Hematopoietic multipotent progenitor cell treated with erythropoietin and hydrocortisone succinate and interleukin-3 and kit ligand, for 17 days (in vitro differentiated cells): ENCODE results near the gene OTUD5.
A peak's percentile ranks its signal among the peaks of the same experiment; 100 is the strongest.
"Not testable (repeated sequence)": the region's sequence is repeated elsewhere in the genome, so short reads cannot be mapped to it uniquely, and the experiment has no call there.

Experiments used
- DNase-seq: peaks from one replicate; pipeline ENCODE4 v3.0.0-alpha.2; 2015; ENCODE audit warnings: low spot score

The OTUD5 gene, protein sequence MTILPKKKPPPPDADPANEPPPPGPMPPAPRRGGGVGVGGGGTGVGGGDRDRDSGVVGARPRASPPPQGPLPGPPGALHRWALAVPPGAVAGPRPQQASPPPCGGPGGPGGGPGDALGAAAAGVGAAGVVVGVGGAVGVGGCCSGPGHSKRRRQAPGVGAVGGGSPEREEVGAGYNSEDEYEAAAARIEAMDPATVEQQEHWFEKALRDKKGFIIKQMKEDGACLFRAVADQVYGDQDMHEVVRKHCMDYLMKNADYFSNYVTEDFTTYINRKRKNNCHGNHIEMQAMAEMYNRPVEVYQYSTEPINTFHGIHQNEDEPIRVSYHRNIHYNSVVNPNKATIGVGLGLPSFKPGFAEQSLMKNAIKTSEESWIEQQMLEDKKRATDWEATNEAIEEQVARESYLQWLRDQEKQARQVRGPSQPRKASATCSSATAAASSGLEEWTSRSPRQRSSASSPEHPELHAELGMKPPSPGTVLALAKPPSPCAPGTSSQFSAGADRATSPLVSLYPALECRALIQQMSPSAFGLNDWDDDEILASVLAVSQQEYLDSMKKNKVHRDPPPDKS

DNA sequence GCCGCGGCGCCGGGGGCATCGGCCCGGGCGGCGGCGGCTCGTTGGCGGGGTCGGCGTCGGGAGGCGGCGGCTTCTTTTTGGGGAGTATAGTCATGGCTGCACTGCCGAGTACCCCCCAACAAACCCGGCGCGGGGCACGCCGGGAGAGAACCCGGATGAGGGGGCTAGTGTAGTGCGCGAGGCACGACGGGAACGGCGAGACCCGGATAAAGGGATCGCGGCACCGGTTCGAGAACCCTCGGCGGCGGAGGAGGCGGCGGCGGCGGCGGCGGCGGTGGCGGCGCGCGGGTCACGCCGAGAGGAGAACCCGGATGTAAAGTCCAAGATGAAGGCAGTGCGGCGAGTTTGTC lies at the start of gene OTUD5:
Gene OTUD5 (minus strand): TSS at position 131 of the 350 bp plus-strand sequence. CDS start 37 bp downstream, at position 94.
- no peak for DNase-seq

GRCh38 chrX:49003696-49004095 lies 46.3 kb upstream of the OTUD5 start:
- DNase-seq, result no peak

- peak; percentile 91 for DNase-seq
These were observed 44.9 kb upstream of the OTUD5 start, which contains the start of gene GRIPAP1 for GRCh38 chrX:49002091-49002935. Gene GRIPAP1 (minus strand): TSS chrX:49002264. CDS start chrX:49002229, 35 bp downstream.

DNA sequence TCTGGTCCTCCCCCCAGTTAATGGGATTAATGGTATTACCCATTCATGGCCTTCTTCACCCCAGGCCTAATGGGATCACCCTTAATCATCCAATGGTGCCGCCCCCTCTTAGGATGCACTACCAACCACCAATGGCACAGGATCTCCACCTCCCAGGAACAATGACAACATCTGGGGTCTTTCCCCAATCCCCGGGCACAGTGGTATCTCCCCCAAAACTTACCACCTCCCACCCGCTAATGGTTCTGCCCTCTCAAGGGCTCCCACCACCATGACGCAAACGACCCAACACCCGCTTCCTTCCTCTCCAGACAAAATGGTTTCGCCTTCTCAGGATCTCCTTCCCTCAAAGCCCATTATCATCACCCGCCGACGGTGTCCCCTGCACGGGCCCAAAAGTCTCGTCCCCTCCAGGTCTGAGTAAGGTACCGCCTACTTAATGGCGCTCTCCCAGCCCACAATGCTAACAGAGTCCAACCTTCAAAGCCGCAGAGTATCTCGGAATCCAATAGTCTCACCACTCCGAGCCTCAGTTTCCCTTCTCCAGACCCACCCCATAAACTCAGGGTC lies 44.2 kb upstream of the OTUD5 start:
- no peak for DNase-seq

GRCh38 chrX:49000636-49001035 lies 43.2 kb upstream of the OTUD5 start:
- no peak for DNase-seq

DNA sequence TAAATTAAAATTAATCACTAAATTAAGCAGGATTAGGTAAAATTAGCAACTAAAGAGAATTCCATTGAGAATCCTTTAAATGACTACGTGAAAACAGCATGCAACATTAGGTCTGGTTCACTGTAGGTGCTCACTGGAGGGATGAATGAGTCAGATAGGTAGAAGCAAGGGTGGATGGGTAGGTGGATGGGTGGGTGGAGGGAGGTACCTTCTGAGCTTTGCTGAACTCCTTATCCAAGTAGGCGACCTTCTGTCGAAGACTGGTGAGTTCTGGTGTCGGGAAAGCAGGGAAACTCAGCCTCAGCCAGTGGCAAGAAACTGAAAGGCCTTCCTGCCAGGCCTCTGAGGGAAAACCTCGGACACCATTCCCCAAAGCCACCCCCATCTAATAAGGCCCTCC lies 41.6 kb upstream of the OTUD5 start:
- DNase-seq, result no peak

DNA sequence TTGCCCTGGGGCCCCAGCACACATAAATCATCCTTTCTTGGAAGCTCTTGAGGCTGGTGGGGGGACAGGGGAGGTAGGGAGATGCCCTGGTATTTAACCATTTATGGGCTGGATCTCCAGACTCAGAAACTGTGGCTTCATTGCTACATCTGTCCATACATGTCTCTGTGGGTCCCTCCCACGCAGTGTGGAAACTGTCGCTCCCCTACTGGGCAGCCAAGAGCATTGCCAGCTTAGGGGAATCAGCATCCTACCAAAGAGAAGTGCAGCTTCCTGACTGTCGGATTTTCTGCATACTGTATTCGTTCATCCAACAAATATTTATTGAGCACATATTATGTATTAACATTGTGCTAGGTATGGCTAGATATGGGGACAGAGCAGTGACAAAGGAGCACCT lies 41.0 kb upstream of the OTUD5 start:
- DNase-seq, result no peak

DNA sequence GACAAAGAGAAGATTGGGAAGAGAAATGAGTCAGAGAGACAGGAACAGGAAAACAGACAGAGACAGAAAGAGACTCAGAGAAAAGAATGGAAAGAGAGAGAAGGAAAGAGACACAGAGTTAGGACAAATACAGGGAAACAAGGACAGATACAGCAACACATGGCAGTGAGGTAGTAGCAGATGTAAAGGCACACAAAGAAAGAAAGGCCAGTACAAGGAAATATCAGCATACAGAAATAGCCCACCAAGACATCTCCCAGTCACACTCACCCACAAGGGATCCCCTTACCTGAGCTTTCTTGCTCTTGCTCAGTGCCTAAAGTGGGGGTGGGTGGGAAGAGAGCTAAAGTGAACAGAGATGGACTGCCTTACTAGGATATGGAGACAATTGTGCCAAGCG lies 40.5 kb upstream of the OTUD5 start:
- no peak for DNase-seq

GRCh38 chrX:48997455-48997854 lies 40.0 kb upstream of the OTUD5 start:
- no peak for DNase-seq

DNA sequence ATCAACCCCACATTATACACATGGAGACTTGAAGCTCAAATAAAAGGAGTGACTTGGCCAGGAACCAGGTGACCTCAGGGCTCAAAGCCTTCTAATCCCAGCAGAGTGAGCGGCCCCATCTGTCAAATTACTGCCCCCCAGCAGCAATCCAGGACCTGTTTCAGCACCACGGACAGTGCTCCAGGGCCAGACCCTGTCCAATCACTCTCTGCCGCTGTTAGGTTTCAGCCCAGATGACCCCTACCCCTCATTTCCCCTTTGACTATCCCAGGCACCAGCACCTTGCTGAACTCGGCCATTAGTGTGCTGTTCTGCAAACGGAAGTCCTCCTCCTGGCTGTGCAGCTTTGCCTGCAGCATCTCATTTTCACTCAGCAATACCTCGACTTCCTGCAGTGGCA lies 39.6 kb upstream of the OTUD5 start:
- DNase-seq, result no peak

DNA sequence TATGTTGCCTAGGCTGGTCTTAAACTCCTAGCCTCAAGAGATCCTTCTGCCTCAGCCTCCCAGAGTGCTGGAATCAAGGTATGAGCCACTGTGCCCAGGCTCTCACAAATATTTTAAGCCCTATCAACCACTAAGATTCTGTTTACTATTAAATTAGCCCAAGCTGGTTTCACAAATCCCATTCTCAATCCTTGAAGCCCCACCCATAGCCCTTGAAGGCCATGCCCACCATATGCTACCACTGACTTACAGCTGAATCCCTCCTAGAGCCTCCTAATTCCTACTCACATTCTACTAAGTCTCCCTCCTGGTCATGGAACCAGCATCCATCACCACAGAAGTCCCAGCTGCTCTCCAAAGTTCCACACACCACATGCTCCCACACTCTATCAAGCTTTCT lies 34.9 kb upstream of the OTUD5 start:
- DNase-seq, result no peak

DNA sequence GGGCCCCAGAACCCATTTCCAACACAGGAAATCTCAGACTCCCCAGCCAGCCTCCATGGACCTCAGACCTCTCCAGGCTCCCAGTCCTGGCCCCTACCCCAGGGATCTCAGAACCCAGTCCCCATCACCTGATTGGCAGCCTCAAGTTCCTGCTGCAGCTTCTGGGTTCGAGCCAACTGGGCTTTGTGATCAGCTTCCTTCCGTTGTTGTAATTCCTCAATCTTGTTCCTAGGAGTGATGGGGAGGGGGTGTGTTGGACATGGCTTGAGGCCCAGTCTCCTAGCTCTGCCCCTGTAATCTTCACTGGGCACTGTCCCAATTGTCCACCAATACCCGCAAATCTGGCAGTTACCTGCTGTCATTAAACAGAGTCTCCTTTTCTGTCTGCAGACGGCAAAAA lies 32.1 kb upstream of the OTUD5 start:
- no peak for DNase-seq

DNA sequence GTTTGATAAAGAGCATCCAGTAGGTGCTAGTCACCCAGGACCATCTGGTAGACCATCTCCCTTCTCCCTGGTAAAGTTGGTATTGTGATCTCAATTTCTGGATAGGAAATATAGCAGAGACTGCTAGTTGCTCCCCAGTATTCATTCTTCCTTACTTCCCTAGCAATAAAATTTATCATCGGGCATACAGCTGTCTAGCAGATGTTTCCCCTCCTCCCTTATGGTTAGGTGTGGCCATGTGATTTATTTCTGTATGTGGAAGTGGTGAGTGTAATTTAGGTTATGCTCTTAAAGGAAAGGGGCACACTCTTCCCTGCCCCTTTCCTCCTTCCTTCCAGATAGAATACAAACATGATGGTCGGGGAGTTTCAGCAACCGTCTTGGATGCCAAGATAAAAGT lies 26.5 kb upstream of the OTUD5 start:
- DNase-seq, result no peak

DNA sequence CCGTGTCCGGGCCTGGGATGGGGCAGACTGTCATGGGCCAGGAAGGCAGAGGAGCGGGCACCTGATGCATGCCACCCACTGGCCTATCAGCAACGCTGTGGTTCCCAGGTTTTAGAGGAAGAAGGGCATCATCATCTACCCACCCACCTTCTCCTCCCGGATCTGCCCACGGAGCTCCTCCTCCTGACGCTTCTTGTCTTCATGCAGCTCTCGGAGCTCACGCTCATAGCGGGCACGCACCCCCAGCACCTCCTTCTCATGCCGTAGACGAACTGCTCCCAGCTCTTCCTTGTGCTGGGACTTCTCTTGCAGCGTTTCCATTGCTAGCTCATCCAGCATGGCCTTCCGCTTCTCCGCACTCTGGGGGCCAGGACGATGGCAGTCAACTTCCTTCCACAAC lies 25.7 kb upstream of the OTUD5 start:
- DNase-seq, result no peak

- no peak for DNase-seq
These were observed 23.8 kb upstream of the OTUD5 start for GRCh38 chrX:48981178-48981577.

DNA sequence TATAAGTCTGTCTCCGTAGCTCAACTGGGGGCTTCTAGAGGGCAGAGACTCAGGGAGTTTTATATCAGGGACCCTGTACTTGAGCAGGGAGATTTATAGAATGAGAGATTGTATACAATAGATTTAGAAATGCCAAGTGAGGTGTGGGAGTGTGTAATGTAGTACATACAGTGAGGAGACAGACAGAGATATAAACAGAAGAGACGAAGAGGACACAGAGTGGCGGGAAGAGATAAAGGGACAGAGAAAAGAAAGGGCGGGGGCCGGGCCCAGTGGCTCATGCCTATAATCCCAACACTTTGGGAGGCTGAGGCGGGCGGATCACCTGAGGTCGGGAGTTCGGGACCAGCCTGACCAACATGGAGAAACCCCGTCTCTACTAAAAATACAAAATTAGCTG lies 22.9 kb upstream of the OTUD5 start:
- not testable (repeated sequence) for DNase-seq

DNA sequence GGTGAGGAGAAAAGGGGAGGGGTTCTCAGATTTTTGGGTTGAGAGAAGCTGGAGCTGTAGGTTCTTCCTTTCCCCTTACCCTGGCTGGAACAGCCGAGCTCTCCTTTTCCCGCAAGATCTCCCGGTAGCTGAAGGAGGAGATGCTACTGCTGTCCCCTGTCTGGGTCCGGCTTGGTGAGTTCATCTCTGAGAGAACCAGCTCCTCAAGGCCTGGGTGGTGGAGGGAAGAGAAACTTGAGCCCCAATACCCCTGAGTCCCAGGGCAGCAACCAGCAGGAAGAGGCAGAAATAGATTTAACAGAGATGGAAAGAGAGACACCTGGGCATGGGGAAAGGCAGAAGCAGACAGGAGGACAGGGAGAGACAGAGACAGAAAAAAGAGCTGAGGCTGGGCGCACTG lies 20.8 kb upstream of the OTUD5 start:
- no peak for DNase-seq

GRCh38 chrX:48976086-48976485 lies 18.7 kb upstream of the OTUD5 start:
- no peak for DNase-seq

- no peak for DNase-seq
These were observed 18.1 kb upstream of the OTUD5 start for GRCh38 chrX:48975541-48975940.

GRCh38 chrX:48975041-48975440 lies 17.6 kb upstream of the OTUD5 start:
- DNase-seq, result no peak

GRCh38 chrX:48974574-48974973 lies 17.2 kb upstream of the OTUD5 start:
- DNase-seq, result no peak

DNA sequence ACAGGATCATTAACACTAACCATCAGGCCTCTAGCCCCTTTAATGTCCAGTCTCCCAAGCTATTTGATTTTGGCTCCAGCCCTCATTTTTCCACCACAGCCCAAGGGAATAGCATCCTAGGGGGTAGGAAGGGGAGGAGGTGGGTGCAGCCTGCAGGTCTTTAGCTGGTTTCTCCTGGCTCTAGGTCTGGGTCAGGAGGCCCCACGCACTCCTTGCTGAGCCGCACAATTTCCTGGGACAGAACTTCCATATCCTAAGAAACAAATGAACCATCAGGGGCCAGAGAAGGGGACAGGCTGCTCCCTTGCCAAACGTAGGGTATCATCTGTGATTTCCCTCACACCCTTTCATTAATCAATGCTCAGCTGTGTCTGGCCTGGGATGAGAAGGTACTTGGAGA lies 16.6 kb upstream of the OTUD5 start:
- no peak for DNase-seq
